ENCODE data around the gene TECPR2. TPM values are rescaled to one million over a fixed set of nuclear protein-coding genes. Genes with fewer than 3 reads are reported as not detected.

The TECPR2 gene
- total RNA-seq, 1 donor from 2014 or later = 26.9 TPM

DNA sequence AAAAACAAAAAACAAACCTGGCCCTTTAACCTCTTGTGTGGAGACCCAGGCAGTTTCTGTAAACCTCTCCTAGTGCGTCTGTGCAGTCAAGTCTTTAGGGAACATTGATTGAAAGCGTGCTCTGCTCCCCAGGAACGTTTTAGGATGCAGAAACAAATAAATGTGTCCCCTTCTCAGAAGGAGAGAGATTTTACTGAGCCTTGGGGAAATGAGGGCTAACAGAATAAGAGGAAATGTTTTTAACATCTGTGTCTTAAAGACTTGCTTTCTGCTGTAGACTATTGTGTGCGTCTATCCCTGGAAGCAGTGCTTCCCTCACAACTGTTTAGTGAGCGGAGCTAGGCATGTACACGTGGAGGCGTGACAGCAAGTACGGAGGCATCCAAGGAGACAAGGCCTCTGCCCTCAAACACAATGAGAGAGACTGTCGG, 54.3 kb downstream of the TECPR2 start:
- TF ChIP-seq, protein P1, sequence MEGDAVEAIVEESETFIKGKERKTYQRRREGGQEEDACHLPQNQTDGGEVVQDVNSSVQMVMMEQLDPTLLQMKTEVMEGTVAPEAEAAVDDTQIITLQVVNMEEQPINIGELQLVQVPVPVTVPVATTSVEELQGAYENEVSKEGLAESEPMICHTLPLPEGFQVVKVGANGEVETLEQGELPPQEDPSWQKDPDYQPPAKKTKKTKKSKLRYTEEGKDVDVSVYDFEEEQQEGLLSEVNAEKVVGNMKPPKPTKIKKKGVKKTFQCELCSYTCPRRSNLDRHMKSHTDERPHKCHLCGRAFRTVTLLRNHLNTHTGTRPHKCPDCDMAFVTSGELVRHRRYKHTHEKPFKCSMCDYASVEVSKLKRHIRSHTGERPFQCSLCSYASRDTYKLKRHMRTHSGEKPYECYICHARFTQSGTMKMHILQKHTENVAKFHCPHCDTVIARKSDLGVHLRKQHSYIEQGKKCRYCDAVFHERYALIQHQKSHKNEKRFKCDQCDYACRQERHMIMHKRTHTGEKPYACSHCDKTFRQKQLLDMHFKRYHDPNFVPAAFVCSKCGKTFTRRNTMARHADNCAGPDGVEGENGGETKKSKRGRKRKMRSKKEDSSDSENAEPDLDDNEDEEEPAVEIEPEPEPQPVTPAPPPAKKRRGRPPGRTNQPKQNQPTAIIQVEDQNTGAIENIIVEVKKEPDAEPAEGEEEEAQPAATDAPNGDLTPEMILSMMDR (IDR thresholded peaks at IDR 0.05) = no peak
- no peaks in the 10 kb centered on the region for H3K27me3 Mint-ChIP-seq (ENCODE audit: unreplicated experiment)
- no peaks in the 10 kb centered on the region for H3K9me3 Mint-ChIP-seq (ENCODE audit: unreplicated experiment)
- no peak overlapping the region for H3K4me3 Mint-ChIP-seq (ENCODE audit: unreplicated experiment)
- H3K4me1 Mint-ChIP-seq (ENCODE audit: unreplicated experiment) = no peaks in the 10 kb centered on the region
- no peak for DNase-seq (ENCODE audit: extremely low spot score, unreplicated experiment)
- no peak overlapping the region for H3K27ac Mint-ChIP-seq (ENCODE audit: unreplicated experiment)
- H3K36me3 Mint-ChIP-seq (ENCODE audit: unreplicated experiment) = peaks cover 17% of the 10 kb centered on the region

- Mint-ChIP-seq H3K27ac (ENCODE audit: unreplicated experiment) (no peak overlapping the region), H3K4me1 (ENCODE audit: unreplicated experiment) (no peaks in the 10 kb centered on the region), H3K4me3 (ENCODE audit: unreplicated experiment) (no peak overlapping the region), H3K36me3 (ENCODE audit: unreplicated experiment) (peaks cover 17% of the 10 kb centered on the region), H3K27me3 (ENCODE audit: unreplicated experiment) (no peaks in the 10 kb centered on the region), H3K9me3 (ENCODE audit: unreplicated experiment) (no peaks in the 10 kb centered on the region)
- no peak for DNase-seq (ENCODE audit: extremely low spot score, unreplicated experiment)
- TF ChIP-seq, protein P1 (IDR thresholded peaks at IDR 0.05) = no peak
Measured at GRCh38 chr14:102417646-102418045, 54.9 kb downstream of the TECPR2 start.

DNA sequence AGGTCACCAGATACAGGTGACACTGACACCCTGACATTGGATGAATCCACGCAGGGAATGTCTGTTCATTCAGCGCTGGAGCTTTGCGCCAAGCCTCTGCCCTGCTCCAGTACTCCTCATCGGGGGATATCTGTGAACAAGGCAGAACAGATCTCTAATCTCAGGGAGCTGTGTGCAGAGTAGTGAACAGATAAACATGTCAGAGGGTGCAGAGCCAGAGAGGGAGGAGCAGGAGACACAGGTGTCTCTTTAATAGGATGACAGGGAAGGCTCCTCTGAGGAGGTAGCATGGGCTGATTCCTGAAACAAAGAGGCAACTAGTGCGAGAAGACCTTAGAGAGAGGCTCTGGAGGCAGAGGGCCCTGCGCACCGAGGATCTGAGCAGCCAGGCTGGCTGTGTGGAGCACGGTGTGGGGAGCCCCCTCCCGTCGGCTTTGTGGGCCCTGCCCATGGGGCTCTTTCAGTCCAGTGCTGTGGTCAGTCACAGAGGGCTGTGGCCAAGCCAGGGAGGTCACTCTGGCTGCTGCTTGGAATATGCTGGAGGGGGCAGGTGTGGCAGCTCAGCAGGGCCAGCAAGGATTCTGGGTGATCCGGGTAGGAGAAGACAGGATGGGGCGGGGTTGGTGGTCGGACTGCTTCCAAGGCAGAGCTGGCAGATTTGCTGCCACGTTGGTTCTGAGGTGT, 55.6 kb downstream of the TECPR2 start:
- no peak for DNase-seq (ENCODE audit: extremely low spot score, unreplicated experiment)
- H3K4me1 Mint-ChIP-seq (ENCODE audit: unreplicated experiment) = no peaks in the 10 kb centered on the region
- no peak overlapping the region for H3K4me3 Mint-ChIP-seq (ENCODE audit: unreplicated experiment)
- H3K36me3 Mint-ChIP-seq (ENCODE audit: unreplicated experiment) = peaks cover 17% of the 10 kb centered on the region
- H3K27me3 Mint-ChIP-seq (ENCODE audit: unreplicated experiment) = no peaks in the 10 kb centered on the region
- TF ChIP-seq, protein P1 (IDR thresholded peaks at IDR 0.05) = no peak
- H3K9me3 Mint-ChIP-seq (ENCODE audit: unreplicated experiment) = no peaks in the 10 kb centered on the region
- H3K27ac Mint-ChIP-seq (ENCODE audit: unreplicated experiment) = no peak overlapping the region

DNA sequence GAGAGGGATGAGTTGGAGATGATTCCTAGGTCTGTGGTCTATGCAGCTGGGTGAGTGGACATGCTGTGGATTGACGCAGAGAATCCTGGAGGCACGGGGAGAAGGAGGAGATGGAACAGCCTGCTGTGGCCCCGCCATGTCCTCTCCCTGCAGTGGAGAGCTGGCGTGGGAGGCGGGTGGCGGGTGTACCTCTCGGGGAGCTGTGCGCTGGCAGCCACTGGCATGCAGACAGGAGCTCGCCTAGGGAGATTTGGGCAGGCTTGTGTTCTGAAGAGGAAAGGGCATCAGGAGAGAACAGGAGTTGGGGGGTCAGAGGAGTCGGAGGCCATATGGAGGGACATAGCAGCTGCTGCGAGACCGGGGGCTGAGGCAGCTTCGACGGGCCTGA, 56.1 kb downstream of the TECPR2 start:
- H3K36me3 Mint-ChIP-seq (ENCODE audit: unreplicated experiment) = peaks cover 17% of the 10 kb centered on the region
- no peaks in the 10 kb centered on the region for H3K27me3 Mint-ChIP-seq (ENCODE audit: unreplicated experiment)
- DNase-seq (ENCODE audit: extremely low spot score, unreplicated experiment) = no peak
- TF ChIP-seq, protein P1 (IDR thresholded peaks at IDR 0.05) = no peak
- no peaks in the 10 kb centered on the region for H3K9me3 Mint-ChIP-seq (ENCODE audit: unreplicated experiment)
- no peaks in the 10 kb centered on the region for H3K4me1 Mint-ChIP-seq (ENCODE audit: unreplicated experiment)
- H3K4me3 Mint-ChIP-seq (ENCODE audit: unreplicated experiment) = no peak overlapping the region
- no peak overlapping the region for H3K27ac Mint-ChIP-seq (ENCODE audit: unreplicated experiment)

DNA sequence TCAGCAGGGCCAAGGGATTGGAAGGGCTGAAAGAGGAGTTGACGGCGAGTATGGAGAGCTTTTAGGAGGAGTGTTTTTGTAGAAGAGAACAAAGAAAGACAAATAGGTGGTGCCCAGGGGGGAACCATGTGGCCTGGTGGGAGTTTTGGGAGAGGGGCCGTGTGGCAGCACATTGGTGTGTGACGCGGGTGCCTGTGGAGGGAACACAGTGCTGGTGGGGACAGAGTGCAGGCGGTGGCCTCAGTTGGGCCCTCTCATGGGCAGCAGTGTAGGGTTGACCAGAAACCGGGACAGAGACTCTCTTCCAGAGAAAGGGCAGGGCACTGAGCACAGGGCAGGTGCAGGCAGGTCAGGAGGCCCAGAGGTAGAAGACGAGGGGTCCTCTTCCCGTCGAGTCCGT, 56.5 kb downstream of the TECPR2 start:
- H3K9me3 Mint-ChIP-seq (ENCODE audit: unreplicated experiment) = no peaks in the 10 kb centered on the region
- no peak for DNase-seq (ENCODE audit: extremely low spot score, unreplicated experiment)
- no peak overlapping the region for H3K4me3 Mint-ChIP-seq (ENCODE audit: unreplicated experiment)
- H3K36me3 Mint-ChIP-seq (ENCODE audit: unreplicated experiment) = peaks cover 16% of the 10 kb centered on the region
- no peak overlapping the region for H3K27ac Mint-ChIP-seq (ENCODE audit: unreplicated experiment)
- TF ChIP-seq, protein P1 (IDR thresholded peaks at IDR 0.05) = no peak
- H3K27me3 Mint-ChIP-seq (ENCODE audit: unreplicated experiment) = no peaks in the 10 kb centered on the region
- H3K4me1 Mint-ChIP-seq (ENCODE audit: unreplicated experiment) = no peaks in the 10 kb centered on the region

Measured in osteocyte (in vitro differentiated cells).